ENCODE results near the gene PTPRN2.
"Not testable (repeated sequence)": the region's sequence is repeated elsewhere in the genome, so short reads cannot be mapped to it uniquely, and the experiment has no call there.

The PTPRN2 gene

DNA sequence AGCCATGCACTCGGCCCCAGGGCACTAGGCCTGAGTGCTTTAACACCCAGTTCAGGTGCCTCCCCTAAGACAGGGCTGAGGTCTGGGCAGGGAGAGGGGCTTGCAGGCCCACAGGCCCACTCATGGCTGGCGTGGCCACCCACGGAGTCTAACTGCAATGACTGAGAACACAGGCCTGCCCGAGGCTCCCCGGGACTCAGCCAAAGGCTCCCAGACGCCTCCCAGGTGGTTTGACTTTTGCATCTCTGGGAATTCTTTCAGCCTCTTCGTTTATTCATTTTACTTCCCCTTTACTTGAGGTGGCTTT, 37.3 kb downstream of the PTPRN2 start:
- DNase-seq: no peak

DNA sequence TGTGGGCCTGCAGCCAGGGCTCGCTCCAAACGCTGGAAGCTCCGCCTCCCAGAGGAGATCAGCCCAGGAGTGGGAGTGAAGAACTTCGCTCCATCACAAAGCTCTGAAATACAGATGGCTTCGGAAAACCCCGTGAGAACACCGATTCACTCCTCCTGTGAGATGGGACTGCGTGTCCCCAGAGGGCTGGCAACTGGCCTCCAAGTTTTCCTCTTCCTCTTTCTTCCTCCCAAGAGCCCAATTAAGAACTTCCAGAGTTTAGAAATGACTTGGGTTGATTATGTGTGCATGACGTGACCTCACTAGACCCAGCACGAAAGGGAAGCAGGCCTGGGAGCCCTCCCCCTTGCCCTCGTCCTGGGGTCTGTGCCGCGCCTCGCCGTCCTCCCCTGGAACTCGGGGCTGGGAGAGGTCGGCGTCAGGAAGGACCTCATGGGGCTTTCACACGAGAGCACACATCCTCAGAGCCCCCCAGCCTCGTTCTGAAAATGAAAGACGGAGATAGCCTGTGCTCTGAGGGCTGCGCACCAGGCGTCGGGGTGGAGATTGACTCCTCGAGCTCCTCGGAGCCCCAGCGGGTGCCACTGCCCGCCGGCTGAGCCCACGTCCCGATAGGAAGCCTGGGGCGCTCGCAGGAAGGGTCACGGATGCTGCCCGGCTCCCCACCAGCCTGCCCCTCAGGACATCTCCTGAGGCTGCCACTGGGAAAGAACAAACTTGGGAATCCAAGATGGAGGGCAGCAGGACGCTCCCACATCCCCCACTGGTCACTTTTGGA, 37.8 kb downstream of the PTPRN2 start:
- DNase-seq: no peak

- no peak for DNase-seq
Measured at GRCh38 chr7:158549176-158549615, 38.4 kb downstream of the PTPRN2 start.

DNA sequence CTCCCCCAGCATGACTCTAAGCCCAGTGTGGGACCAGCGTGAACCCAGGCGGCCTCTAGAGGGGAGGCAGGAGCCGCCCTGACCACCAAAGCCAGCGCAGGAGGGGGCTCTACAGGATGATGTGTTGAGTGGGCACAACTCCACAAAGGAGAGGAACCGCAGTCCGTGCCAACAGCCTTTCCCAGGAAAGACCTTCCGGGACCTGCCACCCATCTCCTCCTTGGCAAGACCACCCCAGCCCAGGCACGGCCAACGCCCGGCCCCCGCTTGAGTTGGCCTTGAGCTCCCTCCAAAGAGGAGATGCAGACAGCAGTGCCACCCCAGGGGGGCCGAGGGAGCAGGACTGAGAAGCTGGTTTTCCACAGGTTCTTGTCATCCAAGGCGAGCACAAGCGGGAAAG, 38.9 kb downstream of the PTPRN2 start:
- DNase-seq: no peak

- DNase-seq: no peak
Measured at GRCh38 chr7:158547817-158548216, 39.8 kb downstream of the PTPRN2 start.

DNA sequence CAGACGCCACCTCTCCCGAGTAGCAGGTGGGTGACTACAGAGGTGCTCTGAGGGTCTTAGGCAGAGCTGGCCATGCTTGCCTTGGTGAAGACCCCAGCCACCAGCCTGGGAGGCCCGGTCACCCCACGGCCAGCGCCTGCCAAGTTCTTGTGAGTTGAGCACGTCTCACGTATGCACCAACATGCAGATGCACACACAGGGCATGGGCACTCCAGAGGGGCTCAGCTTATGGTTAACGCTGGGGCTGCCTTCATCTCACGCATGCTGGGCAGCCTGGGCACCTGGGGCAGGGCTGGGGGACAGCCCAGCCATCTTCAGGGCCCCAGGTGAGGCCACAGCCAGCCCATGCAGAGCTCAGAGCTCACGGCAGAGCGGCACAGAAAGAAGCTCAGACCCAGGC, 41.0 kb downstream of the PTPRN2 start:
- DNase-seq: no peak

GRCh38 chr7:158546214-158546613, 41.4 kb downstream of the PTPRN2 start:
- no peak for DNase-seq

GRCh38 chr7:158544708-158545107, 42.9 kb downstream of the PTPRN2 start:
- DNase-seq: no peak

- DNase-seq: no peak
Measured at GRCh38 chr7:158543840-158544239, 43.8 kb downstream of the PTPRN2 start.

DNA sequence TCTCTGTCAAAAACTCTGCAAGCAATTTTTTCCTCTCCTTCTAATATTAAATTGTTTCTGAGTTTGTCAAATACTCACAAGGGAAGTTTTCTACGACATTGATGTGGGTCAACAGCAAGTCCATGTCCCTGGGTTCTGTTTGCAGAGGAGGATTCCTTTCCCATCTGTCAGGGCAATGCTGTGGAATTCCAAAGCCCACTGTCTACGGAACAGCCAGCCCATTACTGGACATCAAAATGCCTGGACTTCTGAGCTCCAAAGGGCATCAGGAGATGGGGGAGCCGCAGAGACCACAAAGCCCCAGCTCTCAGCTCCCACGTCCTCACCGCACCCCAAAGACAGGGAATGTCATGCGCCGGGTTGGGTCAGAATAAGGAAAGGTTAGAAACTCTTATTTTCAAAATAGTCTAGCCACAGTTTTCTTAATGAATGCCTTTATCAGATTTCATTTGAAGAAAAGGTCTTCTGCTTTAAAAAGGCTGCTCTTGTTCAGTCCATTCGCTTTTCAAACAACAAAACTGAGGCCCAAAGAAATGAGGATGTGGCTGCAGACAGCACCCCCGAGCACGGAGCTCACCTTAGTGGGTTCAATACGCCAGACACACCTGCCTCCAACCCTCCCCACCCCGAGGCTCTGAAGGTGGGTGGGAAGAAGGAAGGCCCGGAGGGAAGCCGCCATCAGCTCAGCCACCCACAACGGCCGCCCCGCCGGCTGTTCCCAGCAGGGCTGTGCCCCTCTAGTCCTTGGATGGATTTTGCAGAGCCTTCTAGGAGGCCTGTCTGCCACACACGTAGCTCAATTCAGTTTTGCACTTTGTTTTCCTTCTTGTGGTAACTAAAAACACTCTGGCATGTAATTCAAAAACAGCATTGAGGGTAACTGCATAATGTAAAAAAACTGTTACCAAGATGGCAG, 44.7 kb downstream of the PTPRN2 start:
- no peak for DNase-seq

- no peak for DNase-seq
Measured at GRCh38 chr7:158541346-158542010, 46.1 kb downstream of the PTPRN2 start.

DNA sequence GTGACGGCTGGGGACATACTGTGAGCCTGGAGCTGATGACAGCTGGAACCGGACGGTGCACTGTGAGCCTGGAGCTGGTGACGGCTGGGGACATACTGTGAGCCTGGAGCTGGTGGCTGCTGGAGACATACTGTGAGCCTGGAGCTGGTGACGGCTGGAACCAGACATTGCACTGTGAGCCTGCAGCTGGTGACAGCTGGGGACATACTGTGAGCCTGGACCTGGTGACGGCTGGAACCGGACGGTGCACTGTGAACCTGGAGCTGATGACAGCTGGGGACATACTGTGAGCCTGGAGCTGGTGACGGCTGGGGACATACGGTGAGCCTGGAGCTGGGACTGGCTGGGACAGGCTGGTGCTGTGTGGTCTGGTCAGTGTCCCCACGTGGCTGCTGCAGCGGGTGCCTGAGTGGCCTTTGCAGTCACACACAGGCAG, 47.9 kb downstream of the PTPRN2 start:
- no peak for DNase-seq

- no peak for DNase-seq
Measured at GRCh38 chr7:158538156-158538946, 49.3 kb downstream of the PTPRN2 start.

DNA sequence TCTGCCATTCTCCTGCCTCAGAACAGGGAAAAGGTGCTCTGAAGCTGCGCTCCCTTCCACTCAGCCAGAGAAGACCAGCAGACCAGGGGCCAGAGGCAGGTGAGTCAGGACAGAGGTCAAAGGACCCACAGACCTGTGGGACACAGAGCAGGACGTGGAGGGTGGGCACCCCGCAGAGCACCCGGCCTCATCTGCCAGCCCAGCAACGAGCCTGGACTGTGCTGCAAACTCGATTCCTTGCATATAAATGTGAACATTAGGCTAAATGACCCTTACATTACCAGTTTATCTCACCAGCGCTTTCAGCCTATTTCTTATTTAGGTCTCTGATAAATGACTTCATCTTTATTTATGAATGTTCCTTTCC, 50.1 kb downstream of the PTPRN2 start:
- DNase-seq: no peak

DNA sequence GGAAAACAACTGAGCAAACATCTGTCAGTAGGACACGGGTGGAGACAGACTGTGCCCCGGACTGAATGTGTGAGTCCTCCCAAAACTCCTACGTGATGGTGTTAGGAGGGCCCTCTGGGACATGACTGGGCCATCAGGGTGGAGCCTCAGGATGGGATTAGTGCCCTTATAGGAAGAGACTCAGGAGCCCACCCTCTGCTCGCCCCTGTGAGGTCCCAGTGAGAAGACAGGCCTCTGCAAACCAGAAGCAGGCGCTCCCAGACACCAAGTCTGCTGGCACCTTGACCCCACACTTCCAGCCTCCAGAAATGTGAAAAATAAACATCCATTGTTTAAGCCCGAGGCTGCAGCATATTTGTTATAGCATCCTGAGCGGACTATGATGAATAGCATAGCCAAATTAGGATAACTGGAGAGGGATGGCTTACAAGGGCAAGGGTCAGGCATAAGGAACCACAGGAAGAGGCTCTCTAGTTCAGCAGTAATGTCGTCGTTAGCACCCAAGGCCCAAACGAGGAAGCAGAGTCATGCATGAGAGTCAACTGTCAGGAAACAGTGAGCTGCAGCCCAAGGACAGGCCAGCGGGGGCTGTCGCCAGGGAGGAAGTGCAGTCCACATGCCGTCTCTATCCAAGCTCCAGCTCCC, 50.6 kb downstream of the PTPRN2 start:
- no peak for DNase-seq

DNA sequence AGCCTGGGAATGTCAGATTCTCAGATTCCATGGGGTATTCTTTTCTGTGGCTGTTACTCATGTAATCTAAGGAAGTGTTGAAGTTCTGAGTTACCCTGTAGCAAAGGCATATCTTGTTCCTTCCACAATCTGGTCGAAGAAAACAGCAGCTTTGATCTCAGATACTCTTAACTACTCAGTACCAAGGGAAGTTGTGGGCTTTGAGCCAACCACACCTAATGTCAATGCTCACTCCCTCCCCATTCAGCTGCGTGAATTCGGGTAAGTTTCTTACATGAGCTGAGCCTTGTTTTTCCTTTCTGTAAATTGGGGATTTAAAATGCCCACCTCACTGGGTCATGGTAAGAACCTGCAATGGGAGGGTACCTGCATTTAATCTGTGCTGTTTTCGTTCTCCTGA, 52.5 kb downstream of the PTPRN2 start:
- DNase-seq: no peak

GRCh38 chr7:158534598-158534997, 53.0 kb downstream of the PTPRN2 start:
- DNase-seq: no peak

DNA sequence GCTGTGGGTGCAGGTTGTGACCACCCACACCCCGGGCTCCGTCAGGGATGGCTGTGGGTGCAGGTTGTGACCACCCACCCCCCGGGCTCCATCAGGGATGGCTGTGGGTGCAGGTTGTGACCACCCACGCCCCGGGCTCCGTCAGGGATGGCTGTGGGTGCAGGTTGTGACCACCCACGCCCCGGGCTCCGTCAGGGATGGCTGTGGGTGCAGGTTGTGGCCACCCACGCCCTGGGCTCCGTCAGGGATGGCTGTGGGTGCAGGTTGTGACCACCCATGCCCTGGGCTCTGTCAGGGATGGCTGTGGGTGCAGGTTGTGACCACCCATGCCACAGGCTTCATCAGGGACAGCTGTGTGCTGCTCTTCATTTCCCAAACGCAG, 53.5 kb downstream of the PTPRN2 start:
- not testable (repeated sequence) for DNase-seq

DNA sequence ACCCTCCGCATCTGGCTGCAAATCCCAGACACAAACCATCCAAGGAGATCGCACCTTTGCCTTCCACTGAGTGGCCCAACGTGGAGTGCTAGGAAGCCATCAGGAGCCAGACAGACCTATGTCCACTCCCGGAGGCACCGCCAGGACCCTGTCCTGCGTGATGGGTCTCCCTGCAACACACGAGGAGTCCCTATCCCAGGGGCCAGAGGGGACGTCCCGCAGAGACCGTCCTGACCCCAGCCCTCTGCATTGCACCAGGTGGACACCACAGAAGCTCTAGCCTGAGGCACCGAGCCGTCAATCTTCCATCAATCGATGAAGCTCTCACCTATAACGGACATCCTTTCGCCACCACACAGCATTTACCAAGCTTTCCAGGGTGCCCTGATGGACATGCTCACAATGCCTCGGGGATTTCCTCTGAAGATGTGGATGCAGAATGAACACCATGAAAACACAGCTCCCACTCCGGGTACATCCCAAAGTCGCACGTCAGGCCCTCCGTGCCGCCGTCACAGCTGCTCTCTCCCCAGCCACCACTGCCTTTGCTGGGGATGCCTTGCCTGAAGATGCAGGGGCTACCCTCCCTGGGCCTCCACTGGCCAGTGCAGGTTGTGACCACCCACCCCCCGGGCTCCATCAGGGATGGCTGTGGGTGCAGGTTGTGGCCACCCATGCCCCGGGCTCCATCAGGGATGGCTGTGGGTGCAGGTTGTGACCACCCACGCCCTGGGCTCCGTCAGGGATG, 54.1 kb downstream of the PTPRN2 start:
- no peak for DNase-seq

DNA sequence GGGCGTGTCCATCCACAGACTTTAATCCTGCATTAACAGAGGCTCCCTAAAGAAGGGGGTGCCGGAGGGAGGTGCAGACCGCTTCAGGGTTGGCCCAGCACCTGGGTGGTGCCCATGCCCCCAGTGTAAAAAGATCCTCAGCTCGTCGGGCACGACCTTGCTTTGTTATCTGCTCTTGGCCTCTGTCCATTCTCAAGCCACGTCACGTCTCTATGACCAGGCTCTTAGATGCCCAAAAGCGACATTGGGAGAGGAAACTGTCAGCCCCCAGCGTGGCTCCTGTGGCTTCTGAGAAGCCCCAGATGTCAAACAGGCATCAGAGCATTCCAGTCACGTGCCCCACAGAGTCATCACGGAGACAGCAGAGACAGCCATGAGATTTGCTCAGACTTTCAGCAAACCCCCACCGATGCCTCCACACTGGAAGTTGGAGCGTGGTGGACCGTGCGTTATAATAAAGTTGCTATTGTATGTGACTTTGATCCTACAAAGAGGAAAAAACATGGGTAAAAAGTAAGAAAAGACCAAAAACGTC, 55.5 kb downstream of the PTPRN2 start:
- DNase-seq: no peak

DNA sequence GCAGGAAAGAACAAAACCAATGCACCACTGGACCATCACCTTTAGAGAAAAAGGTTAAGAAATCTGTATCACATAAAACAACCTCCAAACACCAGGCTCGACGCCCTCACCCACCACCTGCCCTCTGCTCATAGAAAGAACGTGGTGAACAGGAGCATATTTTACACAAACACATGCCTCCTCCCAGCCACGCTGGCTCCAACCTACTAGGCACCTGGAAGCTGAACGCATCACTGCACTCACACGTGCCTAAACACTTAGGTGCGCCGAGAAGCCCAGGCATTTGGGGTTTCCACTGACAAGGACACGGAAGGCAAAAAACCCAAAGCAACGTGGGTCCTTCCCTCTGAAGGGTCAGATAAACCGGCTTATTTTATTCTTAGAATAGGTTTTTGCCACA, 56.0 kb downstream of the PTPRN2 start:
- DNase-seq: no peak
